Left renal cortex interstitium (tissue), 4 donors: ENCODE measurements around the gene ARMC7. TPM values are rescaled to one million over a fixed set of nuclear protein-coding genes. Genes with fewer than 3 reads are reported as not detected.
"Not testable (repeated sequence)": the region's sequence is repeated elsewhere in the genome, so short reads cannot be mapped to it uniquely, and the experiment has no call there.

Experiments
- DNase-seq, 4 donors: peaks; one replicate each; pipeline ENCODE4 v3.0.0-alpha.2; 2013; ENCODE audit warnings: low read depth in 4 of 4, low spot score in 2 of 4, missing footprints in 1 of 4
- polyA plus RNA-seq, 4 donors: library from polyadenylated mRNA; unstranded; fragments of 120-200 nt; gene quantifications; one replicate each; pipeline ENCODE4 v1.2.1, GENCODE V29; 2013; ENCODE audit not compliant: insufficient read length in 4 of 4

ARMC7 gene
- polyA plus RNA-seq = 10 to 100 TPM; 16.6 to 21.5 (median 17.4) TPM

DNA sequence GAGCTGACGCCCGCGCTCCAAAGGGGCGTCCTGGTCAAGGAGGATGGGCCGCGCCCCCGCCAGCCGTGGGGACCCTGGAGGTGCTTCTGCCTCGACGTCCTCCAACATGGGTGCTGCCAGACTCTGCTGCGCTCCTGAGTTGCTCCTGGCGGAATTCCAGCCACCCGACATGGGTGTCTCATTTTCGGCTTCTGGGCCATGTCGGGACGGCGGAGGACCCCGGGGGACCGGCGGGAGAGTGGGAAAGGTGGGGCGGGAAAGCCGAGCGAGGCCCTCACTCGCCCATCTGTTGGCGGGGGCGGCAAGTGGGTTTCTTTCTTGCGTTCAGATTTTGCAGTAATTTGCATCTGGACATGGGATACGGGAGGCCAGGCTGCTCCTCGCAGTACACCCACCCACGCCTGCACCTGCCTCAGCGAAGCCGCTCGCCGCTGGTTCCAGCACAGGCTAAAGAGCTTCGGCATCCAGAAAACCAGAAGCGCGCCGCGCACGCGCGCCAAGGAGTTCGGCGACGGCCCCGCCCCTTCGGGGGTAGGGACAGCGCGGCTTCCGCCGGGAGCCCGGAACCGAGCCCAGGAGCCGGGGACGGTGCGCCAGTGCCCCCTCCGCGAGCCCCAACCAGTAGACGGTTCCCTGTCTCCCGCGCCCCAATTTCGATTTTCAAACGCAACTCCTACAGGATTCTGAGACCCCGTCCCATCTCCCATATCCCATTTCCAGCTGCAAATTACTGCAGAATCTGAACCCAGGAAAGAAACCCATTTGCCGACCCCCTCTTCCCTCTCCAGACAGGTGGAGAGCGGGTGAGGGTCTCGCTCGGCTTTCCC lies at the start of gene ARMC7:
ARMC7 (plus strand) TSS at position 563 of the 827 bp plus-strand sequence. CDS start 320 bp downstream, outside the sequence.
- peak in 1 of 4 donors; percentile 64 for DNase-seq

DNA sequence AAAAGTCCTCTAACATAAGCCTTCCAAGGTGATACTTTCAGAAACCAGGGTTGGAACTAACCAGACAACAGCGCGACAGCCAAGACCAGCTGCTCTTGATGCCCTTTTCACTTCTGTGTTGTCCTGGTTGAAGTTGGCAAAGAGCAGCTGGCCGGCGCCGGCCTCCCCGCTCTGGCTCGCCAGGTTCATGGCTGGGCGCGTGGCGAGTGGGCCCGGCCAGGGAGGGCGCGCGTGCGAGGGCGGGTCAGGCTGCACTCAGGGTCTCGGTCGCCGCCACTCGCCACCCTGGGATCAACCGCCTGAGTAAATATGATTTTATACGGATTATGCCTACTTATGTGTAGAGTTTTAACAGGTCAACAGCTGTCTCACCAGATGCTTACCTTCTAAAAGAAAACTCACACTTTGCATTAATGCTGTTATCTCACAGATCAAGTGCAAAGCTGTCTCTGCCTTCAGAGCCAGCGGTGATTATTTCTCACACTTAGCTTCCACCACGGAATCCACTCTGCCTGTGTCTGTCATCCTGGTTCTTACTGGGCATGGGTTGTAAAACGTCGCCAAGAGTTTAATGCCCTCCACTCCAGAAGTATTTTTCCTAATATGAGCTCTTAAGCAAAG lies 49.2 kb upstream of the ARMC7 start:
- DNase-seq = no peak

DNA sequence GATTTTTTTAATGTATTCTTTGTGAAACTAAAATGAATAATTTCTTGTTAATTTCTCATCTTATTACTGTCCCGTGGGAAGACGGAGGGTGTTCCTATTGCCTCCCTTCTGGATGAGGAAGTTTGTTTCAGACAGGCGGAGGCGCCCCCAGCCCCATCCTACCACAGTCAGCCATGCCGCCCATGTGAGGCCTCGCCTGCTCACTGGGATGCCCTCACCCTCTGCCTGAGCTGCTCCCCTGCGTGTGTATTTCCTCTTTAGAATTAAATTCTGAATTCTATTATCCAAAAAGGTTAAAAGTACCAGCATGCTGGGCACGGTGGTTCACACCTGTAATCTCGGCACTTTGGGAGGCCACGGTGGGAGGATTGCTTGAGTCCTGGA lies 48.7 kb upstream of the ARMC7 start:
- DNase-seq = no peak

DNA sequence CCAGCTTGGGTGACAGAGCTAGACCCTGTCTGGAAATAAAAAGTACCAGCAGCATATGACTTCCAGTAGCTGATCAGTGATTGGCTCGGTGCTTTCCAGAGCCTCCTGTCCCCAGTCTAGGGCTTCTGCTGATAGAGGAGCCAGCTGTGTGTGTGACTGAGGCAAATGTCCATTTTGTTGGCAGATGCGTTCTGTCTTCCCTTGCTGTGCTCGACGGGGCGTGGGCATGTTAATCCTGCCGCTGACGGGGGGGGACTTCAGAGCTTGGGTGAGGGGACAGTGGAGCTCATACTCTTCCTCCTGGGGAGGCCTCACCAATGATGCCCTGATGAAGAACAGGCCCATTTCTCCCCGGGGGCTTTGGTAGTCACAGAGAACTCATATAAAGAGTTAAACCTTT lies 48.2 kb upstream of the ARMC7 start:
- no peak for DNase-seq

DNA sequence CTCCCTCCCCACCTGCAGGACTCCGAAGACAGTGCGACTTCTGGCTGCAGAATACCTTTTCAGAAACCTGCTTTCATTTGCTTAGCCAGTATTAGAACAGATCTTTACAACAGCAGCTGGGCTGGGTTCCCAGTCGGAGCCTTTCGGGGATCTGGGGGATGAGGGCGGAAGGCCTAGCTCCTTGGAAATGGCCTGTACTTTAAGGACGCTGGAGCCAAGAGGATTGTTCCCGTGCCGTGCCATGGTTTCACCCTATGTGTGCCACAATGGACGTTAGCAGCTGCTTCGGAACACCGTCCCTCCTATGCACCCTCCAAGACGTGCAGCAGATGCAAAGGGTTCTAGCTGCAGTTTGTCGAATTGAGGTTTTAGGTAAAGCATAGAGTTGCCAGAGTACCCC lies 46.6 kb upstream of the ARMC7 start:
- no peak for DNase-seq

DNA sequence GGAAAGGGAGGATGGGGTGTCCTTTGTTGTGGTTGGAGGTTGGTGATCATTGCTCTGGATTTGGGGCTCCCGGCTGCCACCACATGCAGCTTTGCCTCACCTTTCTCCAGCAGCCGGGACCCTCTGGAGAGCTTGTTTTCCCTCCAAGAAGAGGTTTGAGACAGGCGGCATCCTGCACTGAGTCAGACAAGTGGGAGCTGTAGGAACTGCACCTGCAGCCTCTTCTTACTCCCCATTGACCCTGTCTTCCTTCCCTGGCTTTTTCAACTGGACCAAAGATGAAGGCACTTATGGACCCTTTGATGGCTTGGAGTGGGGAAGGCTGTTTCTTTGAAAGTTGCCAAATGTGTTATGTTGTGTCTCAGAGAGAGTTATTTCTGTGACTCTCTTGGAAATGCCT lies 46.1 kb upstream of the ARMC7 start:
- DNase-seq = no peak

DNA sequence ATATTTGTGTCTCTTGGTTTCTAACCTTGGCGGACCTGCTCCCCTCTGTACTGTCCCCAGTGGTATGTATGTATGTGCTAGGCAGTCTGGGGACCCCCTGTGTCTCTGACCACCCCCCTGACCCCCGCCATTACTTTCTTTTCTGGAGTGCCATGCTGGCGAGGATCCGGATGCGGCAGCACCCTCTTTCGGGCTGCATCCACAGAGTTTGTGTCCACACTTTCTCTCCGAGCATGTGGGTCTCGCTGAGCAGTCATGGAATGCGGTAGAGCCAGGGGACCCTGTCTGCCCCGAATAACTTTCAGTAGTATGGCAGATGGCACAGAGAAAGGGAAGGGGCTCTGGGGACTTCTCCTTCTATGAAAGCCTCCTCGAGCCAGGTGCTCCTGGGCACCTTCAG lies 45.7 kb upstream of the ARMC7 start:
- no peak for DNase-seq

DNA sequence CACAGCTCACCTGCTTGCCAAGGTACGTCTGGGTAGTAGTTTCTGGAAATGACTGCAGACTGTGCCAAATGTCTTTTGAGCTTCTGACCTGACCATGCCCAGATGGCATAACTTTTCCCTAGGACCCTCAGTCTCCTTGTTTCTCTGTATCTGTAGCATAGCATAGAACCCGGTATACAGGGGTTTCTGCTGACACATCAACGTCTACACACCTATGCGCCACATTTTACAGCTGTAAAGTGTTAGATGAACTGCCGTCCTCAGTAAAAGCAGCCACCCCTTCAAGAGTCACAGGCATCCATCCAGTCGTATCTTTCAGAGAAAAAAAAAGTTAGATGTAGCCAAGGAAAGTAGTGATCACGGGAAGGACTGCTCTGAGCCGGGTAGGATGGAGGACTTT lies 45.3 kb upstream of the ARMC7 start:
- DNase-seq = no peak

DNA sequence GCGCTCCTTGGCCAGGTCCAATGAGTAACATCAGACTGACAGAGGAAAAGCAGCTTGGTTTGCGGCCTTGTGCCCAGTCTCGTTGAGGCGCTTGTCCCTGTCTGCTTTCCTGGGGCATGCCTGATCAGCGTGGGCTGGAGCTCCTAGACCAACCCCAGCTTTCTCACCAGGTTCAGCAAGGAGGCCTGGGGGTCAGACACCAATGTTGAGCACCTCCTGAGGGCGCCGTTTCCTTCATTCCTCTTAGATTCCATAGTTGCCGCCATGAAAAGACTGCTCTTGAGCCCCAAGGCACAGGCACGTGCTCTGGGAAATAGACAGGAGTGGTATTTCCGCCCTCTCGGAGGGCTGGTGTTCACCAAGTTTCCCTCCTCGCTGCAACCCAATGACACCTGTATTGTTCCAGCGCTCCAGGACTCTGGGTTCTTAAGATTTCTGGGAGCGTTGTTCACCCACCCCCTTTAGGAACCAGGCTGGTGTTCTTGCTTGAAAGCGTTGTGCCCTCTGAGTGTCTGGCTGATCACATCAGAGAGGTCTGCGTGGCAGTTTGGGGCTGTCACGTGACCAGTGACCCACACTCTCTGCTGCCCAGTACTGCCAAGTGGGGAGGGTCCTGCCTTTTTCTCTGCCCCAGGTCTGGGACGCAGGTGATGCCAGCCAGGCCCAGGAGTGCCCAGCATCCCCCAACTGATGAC lies 44.8 kb upstream of the ARMC7 start:
- DNase-seq = no peak

DNA sequence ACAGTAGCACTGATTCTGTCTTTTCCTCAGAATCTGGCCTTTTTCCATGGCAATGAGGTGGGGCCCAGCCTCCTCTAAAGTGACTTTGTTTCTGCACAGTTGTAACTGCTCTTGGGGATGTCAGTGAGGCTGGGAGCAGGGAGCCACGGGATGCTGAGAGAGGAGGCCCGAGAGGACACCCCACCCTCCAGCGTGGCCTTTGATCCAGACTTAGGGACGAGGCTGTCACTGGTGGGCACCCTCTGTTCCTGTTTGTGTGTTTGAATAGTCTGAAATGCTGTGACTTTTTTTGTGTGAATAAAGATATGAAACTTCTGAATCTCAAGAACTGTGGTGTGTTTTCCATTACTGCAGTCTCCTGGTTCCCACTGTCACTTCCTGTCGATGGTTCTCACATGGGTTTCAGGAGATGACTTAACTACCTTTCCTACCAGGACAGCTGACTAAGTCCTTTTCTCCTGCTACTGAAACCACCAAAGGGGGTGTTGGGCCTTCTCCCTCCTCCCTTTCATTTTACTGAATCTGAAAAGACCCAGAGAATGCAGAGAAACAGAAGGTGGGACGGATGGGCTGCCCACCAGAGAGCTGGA lies 44.1 kb upstream of the ARMC7 start:
- DNase-seq = no peak

DNA sequence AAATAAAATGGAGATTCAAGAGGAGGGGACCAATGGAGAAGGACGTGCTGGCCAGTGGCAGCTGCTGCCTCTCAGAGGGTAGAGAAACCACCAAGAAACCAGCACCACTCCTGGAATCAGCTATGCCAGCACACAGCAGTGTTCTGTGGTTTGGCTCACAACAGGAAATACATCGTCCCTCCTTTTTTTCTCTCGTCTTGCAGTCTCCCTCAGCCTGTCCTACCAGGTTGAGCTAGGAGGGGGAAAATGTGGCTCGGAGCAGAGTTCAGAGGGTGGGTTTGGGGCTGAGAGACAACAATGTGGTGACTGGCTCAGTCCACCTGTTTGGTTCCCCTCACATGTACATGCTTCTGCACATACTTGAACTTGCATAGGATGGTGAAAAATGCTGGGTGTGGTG lies 41.9 kb upstream of the ARMC7 start:
- DNase-seq = no peak

DNA sequence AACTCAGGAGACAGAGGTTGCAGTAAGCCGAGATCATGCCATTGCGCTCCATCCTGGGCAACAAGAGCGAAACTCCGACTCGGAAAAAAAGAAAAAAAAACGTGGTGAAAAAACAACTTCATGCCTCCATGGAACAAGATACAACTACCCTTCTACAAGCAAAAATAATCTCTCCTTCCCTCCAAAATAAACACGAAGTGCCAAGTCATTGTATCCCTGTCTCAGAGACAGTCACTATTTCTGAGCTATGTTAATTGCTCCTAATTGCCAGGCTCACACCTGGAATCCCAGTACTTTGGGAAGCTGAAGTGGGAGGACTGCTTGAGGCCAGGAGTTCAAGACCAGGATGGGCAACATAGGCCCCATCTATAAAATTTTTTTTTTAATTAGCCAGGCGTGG lies 41.0 kb upstream of the ARMC7 start:
- DNase-seq = no peak

DNA sequence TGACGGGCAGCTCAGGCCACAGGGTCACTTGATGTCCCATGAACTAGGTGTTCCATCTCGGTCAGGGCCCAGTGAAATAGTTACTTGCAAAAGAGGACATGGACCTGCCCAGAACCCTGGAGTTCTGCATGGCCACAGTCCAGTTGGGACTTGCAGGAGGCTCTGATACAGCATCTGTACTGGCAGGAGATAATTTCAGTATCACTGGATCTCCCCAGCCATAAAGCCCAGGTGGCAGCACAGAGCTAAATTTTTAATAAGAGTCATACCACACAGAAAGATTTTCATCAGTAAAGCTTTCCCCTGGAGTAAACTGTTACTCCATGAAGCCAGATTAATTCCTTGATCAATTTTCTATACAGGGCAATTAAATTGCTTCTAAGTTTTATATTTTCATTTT lies 40.0 kb upstream of the ARMC7 start:
- no peak for DNase-seq

DNA sequence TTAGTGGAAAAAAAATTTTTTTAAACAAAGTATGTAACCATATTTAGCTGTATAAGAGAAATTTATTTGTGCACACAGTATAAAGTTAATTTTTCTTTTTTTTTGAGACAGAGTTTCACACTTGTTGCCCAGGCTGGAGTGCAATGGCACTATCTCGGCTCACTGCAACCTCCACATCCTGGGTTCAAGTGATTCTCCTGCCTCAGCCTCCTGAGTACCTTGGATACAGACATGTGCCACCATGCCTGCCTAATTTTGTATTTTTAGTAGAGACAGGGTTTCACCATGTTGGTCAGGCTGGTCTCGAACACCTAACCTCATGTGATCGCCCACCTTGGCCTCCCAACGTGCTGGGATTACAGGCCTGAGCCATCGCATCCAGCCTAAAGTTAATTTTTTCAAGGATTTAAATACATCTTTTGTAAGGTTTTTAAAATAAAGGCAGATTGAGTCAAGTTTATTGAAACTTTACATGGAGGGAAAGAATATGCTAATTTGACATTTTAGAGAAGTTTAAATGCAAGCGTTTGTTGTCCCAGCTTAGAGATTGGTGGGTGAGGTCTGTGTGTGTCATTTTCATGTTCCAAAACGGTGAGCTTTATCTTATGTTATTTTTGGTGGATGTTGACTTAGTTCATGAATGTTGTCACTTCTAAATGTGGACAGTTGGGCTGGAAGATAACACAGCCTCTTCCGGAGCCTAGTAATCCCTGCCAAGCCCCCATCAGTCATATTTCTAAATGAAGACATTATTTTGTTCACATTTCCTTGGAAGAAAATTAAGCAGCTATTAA lies 38.1 kb upstream of the ARMC7 start:
- DNase-seq = not testable (repeated sequence)

DNA sequence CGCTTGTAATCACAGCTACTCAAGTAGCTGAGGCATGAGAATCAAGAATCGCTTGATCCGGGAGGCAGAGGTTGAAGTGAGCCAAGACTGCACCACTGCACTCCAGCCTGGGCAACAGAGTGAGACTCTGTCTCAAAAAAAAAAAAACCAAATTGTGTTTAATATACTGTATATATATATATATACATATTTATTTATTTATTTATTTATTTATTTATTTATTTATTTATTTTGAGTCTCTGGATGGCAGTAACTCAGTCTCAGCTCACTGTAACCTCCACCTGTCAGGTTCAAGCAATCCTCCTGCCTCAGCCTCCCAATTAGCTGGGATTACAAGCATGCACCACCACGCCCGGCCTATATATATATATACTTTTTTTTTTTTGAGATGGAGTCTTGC lies 36.9 kb upstream of the ARMC7 start:
- DNase-seq = not testable (repeated sequence)

DNA sequence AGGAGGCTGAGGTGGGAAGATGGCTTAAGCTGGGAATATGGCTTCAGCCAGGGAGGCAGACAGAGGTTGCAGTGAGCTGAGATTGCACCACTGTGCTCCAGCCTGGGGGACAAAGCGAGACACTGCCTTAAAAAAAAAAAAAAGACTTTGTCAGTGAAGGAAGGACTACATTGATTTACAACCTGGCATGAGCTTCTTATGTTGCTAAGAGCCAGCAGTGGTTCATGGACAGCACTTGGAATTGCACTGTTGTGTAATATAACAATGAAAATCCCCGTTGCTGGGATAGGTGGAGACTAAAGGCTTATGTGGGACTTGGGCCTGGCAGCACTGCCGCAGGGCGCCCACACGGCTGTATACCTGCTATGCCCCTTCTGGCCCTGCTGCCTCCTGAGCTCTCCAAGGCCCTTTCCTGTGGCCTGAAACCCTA lies 36.1 kb upstream of the ARMC7 start:
- no peak for DNase-seq

DNA sequence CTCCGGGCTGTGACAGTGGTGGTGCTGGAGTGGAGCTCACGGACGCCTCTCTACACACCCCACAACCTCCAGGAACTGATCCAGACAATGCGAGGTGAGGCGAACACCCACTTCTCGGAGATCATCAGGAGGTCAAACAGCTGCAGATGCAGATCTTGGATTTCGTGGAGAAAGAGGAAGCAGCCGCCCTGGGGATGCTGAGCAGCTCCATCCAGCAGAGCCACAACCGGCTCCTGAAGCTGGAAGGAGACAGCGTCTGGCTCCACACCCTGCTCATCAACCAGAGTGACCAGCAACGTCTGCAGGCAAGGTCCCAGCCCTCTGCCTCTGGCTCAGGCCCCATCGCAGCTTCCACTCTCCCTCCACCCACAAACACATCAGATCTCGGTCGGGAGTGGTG lies 35.2 kb upstream of the ARMC7 start:
- no peak for DNase-seq

DNA sequence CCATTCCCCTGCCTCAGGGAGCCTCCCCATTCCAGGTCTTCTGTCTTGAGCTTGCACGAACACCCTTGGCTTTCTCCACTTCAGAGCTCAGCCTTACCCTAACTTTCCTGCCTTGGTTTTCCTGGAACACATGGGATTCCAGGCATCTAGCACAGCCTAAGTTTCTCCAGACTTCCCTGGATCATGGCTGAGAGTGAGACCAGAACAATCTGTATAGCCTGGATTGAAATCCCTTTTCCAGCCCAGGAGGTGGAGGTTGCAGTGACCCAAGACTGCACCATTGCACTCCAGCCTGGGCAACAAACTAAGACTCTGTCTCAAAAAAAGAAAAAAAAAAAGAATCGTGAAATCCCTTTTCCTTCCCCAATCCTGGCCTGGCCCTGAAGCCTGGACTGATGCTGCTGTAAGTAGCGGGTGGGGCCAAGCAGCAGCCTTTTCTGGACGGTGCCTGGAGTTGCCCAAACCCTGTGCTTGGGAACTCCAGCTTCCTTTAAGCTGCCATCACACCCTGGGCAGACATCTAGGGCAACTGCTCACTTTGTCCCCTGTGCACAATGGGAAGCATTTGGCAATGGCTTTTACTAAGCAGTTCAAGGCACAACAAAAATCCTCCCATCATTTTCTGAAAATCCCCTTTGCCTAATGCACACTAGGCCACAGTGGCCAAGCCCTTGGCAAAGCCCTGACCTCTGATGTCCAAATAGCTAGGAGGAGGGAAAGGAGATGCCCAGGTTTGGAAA lies 34.0 kb upstream of the ARMC7 start:
- DNase-seq = no peak

DNA sequence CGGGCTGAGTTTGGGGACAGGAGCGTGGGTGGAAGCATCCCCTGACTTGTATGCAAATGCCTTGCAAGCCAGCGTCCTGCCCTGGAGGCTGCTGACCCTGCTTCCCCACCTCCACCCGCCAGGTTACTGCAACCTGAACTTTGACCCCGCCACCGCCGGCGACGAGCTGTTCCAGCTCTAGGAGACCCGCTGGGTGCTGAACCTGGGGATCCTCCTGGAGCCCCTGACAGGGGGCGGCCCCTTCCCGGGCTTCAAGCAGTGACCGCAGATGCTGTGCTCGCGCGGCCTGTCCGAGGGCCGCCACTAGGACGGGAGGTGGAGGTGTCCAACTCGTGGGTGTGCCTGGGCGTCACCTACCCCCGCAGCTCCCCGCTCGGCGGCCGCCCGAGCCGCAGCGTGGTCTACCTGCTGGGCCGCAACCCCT lies 32.7 kb upstream of the ARMC7 start:
- no peak for DNase-seq
